HG03280 (cell line): Measurements from ENCODE around the gene OR51B4.
"Not testable (repeated sequence)": the region's sequence is repeated elsewhere in the genome, so short reads cannot be mapped to it uniquely, and the experiment has no call there.

Source experiments
- ATAC-seq: cut with Tn5 transposase; IDR thresholded peaks from one replicate; pipeline ENCODE4 v1.9.1; 2021; ENCODE audit warnings: mild to moderate bottlenecking, moderate library complexity; ENCODE audit not compliant: unreplicated experiment

OR51B4 gene

GRCh38 chr11:5294342-5294995 lies 7.3 kb downstream of the OR51B4 start:
- ATAC-seq = not testable (repeated sequence)

GRCh38 chr11:5293028-5293427 lies 8.7 kb downstream of the OR51B4 start:
- no peak for ATAC-seq

GRCh38 chr11:5291207-5291838 lies 10.4 kb downstream of the OR51B4 start:
- peak; percentile 96 for ATAC-seq

- no peak for ATAC-seq
These were observed 11.6 kb downstream of the OR51B4 start for GRCh38 chr11:5290106-5290505.

- ATAC-seq = no peak
These were observed 12.1 kb downstream of the OR51B4 start for GRCh38 chr11:5289696-5290095.

- ATAC-seq = no peak
These were observed 12.7 kb downstream of the OR51B4 start for GRCh38 chr11:5288906-5289550.

- no peak for ATAC-seq
These were observed 13.4 kb downstream of the OR51B4 start for GRCh38 chr11:5288108-5288905.

- no peak for ATAC-seq
These were observed 14.8 kb downstream of the OR51B4 start for GRCh38 chr11:5286901-5287300.

- no peak for ATAC-seq
These were observed 15.4 kb downstream of the OR51B4 start for GRCh38 chr11:5286351-5286750.

GRCh38 chr11:5285703-5286340 lies 15.9 kb downstream of the OR51B4 start:
- ATAC-seq = no peak

GRCh38 chr11:5284637-5285036 lies 17.1 kb downstream of the OR51B4 start:
- ATAC-seq = no peak

- no peak for ATAC-seq
These were observed 17.9 kb downstream of the OR51B4 start for GRCh38 chr11:5283882-5284281.

- no peak for ATAC-seq
These were observed 18.7 kb downstream of the OR51B4 start for GRCh38 chr11:5283086-5283485.

- ATAC-seq = no peak
These were observed 19.1 kb downstream of the OR51B4 start for GRCh38 chr11:5282628-5283027.

- no peak for ATAC-seq
These were observed 20.1 kb downstream of the OR51B4 start for GRCh38 chr11:5281596-5281995.

GRCh38 chr11:5280582-5281102 lies 21.1 kb downstream of the OR51B4 start:
- ATAC-seq = peak; percentile 94

GRCh38 chr11:5279471-5280090 lies 22.2 kb downstream of the OR51B4 start:
- ATAC-seq = no peak

- peak; percentile 34 for ATAC-seq
These were observed 23.9 kb downstream of the OR51B4 start for GRCh38 chr11:5277807-5278382.

GRCh38 chr11:5276697-5277096 lies 25.0 kb downstream of the OR51B4 start:
- ATAC-seq = no peak
